K562 (cell line): ENCODE data around the gene ERCC6L.

ENCODE experiments used
- BRF2 ChIP-seq: IDR thresholded peaks from 3 replicates; pipeline ENCODE4 v1.6.1; 2011; ENCODE audit warnings: borderline replicate concordance, mild to moderate bottlenecking; ENCODE audit not compliant: insufficient read length, insufficient read depth
- NFIC ChIP-seq: fragments of 450-650 bp; IDR thresholded peaks from 2 replicates; pipeline ENCODE4 v1.6.1; 2017; ENCODE audit warnings: mild to moderate bottlenecking, inconsistent platforms
- NFYB ChIP-seq: IDR thresholded peaks from 2 replicates; pipeline ENCODE4 v1.6.1; 2011; ENCODE audit warnings: mild to moderate bottlenecking, moderate library complexity; ENCODE audit not compliant: insufficient read length; ENCODE audit errors: extremely low read depth
- SRSF1 ChIP-seq: fragments of 200-400 bp; formaldehyde crosslinking; IDR thresholded peaks from 2 replicates; pipeline ENCODE4 v1.6.1; 2017; ENCODE audit warnings: mild to moderate bottlenecking, low read depth, low read length, moderate library complexity
- YY1 ChIP-seq, 3 experiments: IDR thresholded peaks; 2 replicates each; pipeline ENCODE4 v1.6.1; 2011; ENCODE audit warnings: low read length in 2 of 3, mild to moderate bottlenecking in 2 of 3, moderate library complexity in 2 of 3, borderline replicate concordance in 1 of 3, control low read depth in 1 of 3, low read depth in 1 of 3; ENCODE audit not compliant: insufficient read depth in 3 of 3, insufficient replicate concordance in 2 of 3, control insufficient read depth in 1 of 3, insufficient read length in 1 of 3; ENCODE audit errors: extremely low read depth in 1 of 3
- TF ChIP-seq, protein P1 (sequence below), 3 experiments: IDR thresholded peaks in 2 of 3; conservative IDR thresholded peaks in 1 of 3; 2 replicates each; pipeline ENCODE4 v1.5.1; 2011 to 2012; ENCODE audit warnings: low read length in 3 of 3, mild to moderate bottlenecking in 3 of 3, control low read depth in 2 of 3, improper control_type of control experiment in 1 of 3, inconsistent platforms in 1 of 3, low read depth in 1 of 3, mixed read lengths in 1 of 3, moderate library complexity in 1 of 3; ENCODE audit not compliant: insufficient read depth in 2 of 3

- no peak for TF ChIP-seq YY1 (IDR thresholded peaks at IDR 0.05; ENCODE audit: borderline replicate concordance in 1 of 3, control insufficient read depth in 1 of 3, extremely low read depth in 1 of 3, insufficient read depth in 3 of 3, insufficient read length in 1 of 3, insufficient replicate concordance in 2 of 3, low read depth in 1 of 3, low read length in 2 of 3)
- TF ChIP-seq NFIC = no peak
- TF ChIP-seq BRF2 = no peak
- TF ChIP-seq, protein P1, sequence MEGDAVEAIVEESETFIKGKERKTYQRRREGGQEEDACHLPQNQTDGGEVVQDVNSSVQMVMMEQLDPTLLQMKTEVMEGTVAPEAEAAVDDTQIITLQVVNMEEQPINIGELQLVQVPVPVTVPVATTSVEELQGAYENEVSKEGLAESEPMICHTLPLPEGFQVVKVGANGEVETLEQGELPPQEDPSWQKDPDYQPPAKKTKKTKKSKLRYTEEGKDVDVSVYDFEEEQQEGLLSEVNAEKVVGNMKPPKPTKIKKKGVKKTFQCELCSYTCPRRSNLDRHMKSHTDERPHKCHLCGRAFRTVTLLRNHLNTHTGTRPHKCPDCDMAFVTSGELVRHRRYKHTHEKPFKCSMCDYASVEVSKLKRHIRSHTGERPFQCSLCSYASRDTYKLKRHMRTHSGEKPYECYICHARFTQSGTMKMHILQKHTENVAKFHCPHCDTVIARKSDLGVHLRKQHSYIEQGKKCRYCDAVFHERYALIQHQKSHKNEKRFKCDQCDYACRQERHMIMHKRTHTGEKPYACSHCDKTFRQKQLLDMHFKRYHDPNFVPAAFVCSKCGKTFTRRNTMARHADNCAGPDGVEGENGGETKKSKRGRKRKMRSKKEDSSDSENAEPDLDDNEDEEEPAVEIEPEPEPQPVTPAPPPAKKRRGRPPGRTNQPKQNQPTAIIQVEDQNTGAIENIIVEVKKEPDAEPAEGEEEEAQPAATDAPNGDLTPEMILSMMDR (IDR thresholded peaks at IDR 0.05 in 2 of 3, conservative IDR thresholded peaks at IDR 0.05 in 1 of 3; ENCODE audit: insufficient read depth in 2 of 3, low read depth in 1 of 3, low read length in 3 of 3) = no peak
- TF ChIP-seq NFYB = no peak
- TF ChIP-seq SRSF1 = no peak
Observed at GRCh38 chrX:72271812-72272211, 33.0 kb upstream of the ERCC6L start.
